Aorta (tissue), 5 donors: Measurements from ENCODE around the gene DUSP9. TPM values are rescaled to one million over a fixed set of nuclear protein-coding genes. Genes with fewer than 3 reads are reported as not detected.

Experiments used
- ATAC-seq: fragments of 200-7000 bp; cut with Tn5 transposase; one replicate; pipeline ENCODE4 v1.9.1; 2022; ENCODE audit warnings: moderate library complexity; ENCODE audit not compliant: low FRiP score
- DNase-seq, 2 donors: peaks; one replicate each; pipeline ENCODE4 v3.0.0-alpha.2; 2020
- H3K27ac ChIP-seq, 2 donors: one replicate each; pipeline ENCODE4 v1.5.1; 2013; ENCODE audit warnings: low read length in 2 of 2, mild to moderate bottlenecking in 2 of 2, moderate library complexity in 2 of 2, control low read depth in 1 of 2, inconsistent platforms in 1 of 2, low read depth in 1 of 2
- H3K27me3 ChIP-seq, 2 donors: one replicate each; pipeline ENCODE4 v1.6.1; 2013; ENCODE audit warnings: control low read depth in 1 of 2, low read length in 1 of 2, mild to moderate bottlenecking in 1 of 2, moderate library complexity in 1 of 2; ENCODE audit not compliant: insufficient read depth in 2 of 2, control insufficient read depth in 1 of 2
- H3K36me3 ChIP-seq, 2 donors: one replicate each; pipeline ENCODE4 v1.6.1; 2013; ENCODE audit warnings: control low read depth in 1 of 2, low read length in 1 of 2, mild to moderate bottlenecking in 1 of 2; ENCODE audit not compliant: insufficient read depth in 2 of 2, control insufficient read depth in 1 of 2
- H3K4me1 ChIP-seq, 2 donors: one replicate each; pipeline ENCODE4 v1.6.1; 2013; ENCODE audit warnings: low read length in 2 of 2, control low read depth in 1 of 2, mild to moderate bottlenecking in 1 of 2, moderate library complexity in 1 of 2; ENCODE audit not compliant: insufficient read depth in 2 of 2, control insufficient read depth in 1 of 2
- H3K4me3 ChIP-seq, 2 donors: one replicate each; pipeline ENCODE4 v1.5.1; 2013; ENCODE audit warnings: low read length in 2 of 2, control low read depth in 1 of 2, mild to moderate bottlenecking in 1 of 2
- H3K9me3 ChIP-seq: one replicate; pipeline ENCODE4 v1.6.1; 2013; ENCODE audit warnings: mild to moderate bottlenecking, low read length; ENCODE audit not compliant: control insufficient read depth
- WGBS, 2 donors: extraction: QIAGEN DNeasy Blood & Tissue Kit; methylation state at CpG; one replicate each; pipeline ENCODE4 v1.1.7; 2013; 5-methylcytosine and 5-hydroxymethylcytosine counted together
- intact Hi-C, 2 donors: fragments of 100-400 bp; cut with DNase I; formaldehyde crosslinking; loops; one replicate each; pipeline versions ENCODE4 v1.14.2 to v1.15.0; 2022
- polyA plus RNA-seq, 2 donors: library from polyadenylated mRNA; stranded (reverse); fragments of 200-250 nt; gene quantifications; one replicate each; pipeline ENCODE4 v1.2.3, GENCODE V29; 2013
- total RNA-seq, 2 donors: library from RNA; stranded (reverse); fragmentation: NEBNext Ultra II Directional; extraction: Animal tissue kit (Norgen Biotek cat#: 25700); gene quantifications; one replicate each; pipeline ENCODE4 v1.2.1, GENCODE V29; 2021
- donor health status: healthy with polysubstance abuse.
- donor health status: Bipolar disorder and iron deficiency.
- donor health status: DM: no; HTN: no; CAD: no.
- donor health status: DM: no; HTN: no; CAD: no.
- donor health status: DM: yes; HTN: yes; CAD: no.

DUSP9 gene
- total and polyA plus RNA-seq, 4 donors, result not detected

DNA sequence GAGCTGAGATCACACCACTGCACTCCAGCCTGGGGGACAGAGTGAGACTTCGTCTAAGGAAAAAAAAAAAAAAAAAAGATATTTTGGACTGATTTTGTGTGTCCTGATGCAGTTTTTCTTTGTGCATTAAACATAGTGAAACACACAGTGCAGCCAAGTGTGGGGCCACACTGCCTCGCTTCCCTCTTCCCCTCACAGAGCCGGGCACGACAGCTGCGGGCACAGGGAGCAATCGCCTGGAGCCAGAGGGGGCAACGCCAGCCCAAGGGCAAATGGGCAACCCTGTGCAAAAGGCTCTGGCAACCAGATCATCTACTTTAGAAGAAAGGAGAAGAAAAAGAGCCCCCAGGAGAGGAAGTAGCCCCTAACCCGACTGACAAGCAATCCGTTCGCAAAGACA, 34.6 kb upstream of the DUSP9 start:
- Histone ChIP-seq H3K9me3 (no peaks in the 10 kb centered on the region), H3K27me3 (no peaks in the 10 kb centered on the region), H3K4me3 (no peak overlapping the region), H3K27ac (no peak overlapping the region), H3K36me3 (no peaks in the 10 kb centered on the region), H3K4me1 (no peaks in the 10 kb centered on the region)
- DNase-seq, result no peak
- 74 to 80% methylated on average over 10 of the region's 10 CpGs for WGBS, 2 donors
- intact Hi-C loops, result no loop called here
- ATAC-seq, result no peak

DNA sequence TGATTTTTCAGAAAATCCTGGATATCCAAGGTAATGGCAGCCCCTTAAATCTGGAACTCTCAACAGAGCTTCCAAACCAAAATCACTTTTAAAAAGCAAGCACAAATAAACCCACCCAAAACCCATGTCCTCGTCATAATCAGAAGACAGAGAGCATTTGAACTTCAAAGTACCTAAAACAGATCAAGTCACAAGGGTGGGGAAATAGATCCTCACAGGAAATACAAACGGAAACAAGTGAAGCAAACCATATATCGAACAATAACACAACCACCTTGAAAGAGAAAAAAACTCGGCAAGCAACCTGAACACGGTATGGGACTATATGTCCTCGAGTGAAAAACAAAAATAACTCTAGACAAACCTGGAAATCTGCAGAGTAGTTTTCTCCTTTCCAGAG, 32.2 kb upstream of the DUSP9 start:
- H3K4me3 ChIP-seq, result no peak overlapping the region
- H3K27ac ChIP-seq, result no peak overlapping the region
- H3K36me3 ChIP-seq, result no peaks in the 10 kb centered on the region
- no peaks in the 10 kb centered on the region for H3K9me3 ChIP-seq
- H3K4me1 ChIP-seq, result no peaks in the 10 kb centered on the region
- no peak for ATAC-seq
- WGBS, 2 donors, result 71 to 75% methylated on average over 6 of the region's 6 CpGs
- intact Hi-C loops, result no loop called here
- no peak for DNase-seq
- H3K27me3 ChIP-seq, result no peaks in the 10 kb centered on the region

DNA sequence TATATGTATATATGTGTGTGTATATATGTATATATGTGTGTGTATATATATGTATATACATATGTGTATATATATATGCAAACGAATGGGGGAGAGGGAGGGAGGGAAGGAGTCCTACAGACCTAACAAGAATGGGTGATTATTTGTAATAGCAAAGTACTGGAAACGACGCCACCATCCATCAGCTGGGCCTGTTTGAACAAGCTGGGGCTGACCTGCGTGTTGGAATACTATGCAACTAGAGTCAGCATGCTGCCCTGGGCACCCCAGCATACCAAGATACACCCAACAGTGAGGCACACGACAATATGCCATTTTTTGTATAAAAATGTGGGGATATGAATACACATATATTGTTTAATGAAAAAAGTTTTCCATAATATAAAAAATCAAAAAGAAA, 26.4 kb upstream of the DUSP9 start:
- H3K27me3 ChIP-seq, result no peaks in the 10 kb centered on the region
- no peaks in the 10 kb centered on the region for H3K36me3 ChIP-seq
- no peak for ATAC-seq
- intact Hi-C loops, result no loop called here
- 76 to 84% methylated on average over 5 of the region's 5 CpGs for WGBS, 2 donors
- no peak overlapping the region for H3K27ac ChIP-seq
- no peaks in the 10 kb centered on the region for H3K9me3 ChIP-seq
- DNase-seq, result no peak
- H3K4me3 ChIP-seq, result no peak overlapping the region
- H3K4me1 ChIP-seq, result no peaks in the 10 kb centered on the region

DNA sequence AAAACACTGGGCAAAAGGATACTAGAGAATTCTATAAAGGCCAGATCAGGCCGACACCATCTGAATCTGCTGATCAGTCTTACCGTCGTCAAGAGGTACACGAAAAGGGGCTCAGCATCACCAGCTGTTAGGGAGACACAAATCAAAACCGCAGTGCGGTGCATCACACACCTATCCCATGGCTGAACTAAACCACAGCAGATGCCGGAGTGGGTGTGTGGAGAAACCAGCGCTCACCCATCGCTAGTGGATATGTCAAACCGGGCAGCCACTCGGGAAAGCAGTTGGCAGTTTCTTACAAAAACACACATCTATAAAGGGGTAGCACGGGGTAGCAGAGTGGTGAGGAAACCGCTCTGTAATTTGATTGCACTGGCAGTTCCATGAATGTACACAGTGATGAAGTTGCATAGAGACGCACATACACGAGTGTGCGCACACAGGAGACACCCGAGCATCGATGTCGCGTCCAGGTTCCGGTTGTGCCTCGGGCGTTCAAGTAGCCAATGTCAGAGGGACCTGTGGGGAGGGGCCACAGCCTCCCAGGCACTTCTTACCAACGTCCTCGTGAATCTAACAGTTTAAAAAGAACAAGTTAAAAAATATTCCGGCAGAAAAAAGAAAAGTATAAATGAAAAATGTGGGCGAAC, 24.9 kb upstream of the DUSP9 start:
- Histone ChIP-seq H3K4me3 (no peak overlapping the region), H3K27ac (no peak overlapping the region), H3K9me3 (no peaks in the 10 kb centered on the region), H3K4me1 (no peaks in the 10 kb centered on the region), H3K36me3 (no peaks in the 10 kb centered on the region), H3K27me3 (no peaks in the 10 kb centered on the region)
- WGBS, 2 donors, result 85 to 86% methylated on average over 27 of the region's 27 CpGs
- intact Hi-C loops, result no loop called here
- DNase-seq (peak in 1 of 2 donors; percentile 55), ATAC-seq (no peak)

DNA sequence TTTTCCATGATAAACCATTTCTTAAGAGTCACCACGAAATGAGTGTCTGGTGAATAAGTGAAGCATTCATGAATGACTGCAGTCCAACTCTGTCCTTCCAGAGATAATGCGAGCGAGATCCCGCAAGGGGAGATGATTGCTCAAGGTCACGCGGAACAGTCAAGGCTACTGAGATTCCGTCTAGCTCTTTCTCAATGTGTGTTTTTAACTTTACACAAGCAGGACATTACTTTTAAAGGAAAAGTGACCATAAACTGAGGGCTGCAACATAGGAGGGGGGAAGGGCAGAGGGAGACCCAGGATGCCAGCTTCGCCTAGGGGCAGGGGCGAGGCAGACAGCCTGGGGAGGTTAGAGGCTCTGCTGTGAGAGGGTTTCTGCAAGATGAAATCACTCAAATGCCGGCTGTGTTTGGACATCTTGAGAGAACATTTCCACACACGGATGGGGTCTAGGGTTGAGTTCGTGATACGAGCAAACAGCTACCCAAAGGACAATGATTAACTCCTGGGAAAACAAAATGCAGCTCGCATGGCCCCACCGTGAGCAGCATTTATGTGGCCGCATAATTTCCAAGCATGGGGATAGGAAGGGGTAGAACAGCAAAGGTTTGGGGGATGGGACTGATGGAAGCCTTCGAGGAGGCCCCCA, 24.2 kb upstream of the DUSP9 start:
- WGBS, 2 donors, result 58 to 67% methylated on average over 17 of the region's 17 CpGs
- ATAC-seq (no peak), DNase-seq (no peak)

DNA sequence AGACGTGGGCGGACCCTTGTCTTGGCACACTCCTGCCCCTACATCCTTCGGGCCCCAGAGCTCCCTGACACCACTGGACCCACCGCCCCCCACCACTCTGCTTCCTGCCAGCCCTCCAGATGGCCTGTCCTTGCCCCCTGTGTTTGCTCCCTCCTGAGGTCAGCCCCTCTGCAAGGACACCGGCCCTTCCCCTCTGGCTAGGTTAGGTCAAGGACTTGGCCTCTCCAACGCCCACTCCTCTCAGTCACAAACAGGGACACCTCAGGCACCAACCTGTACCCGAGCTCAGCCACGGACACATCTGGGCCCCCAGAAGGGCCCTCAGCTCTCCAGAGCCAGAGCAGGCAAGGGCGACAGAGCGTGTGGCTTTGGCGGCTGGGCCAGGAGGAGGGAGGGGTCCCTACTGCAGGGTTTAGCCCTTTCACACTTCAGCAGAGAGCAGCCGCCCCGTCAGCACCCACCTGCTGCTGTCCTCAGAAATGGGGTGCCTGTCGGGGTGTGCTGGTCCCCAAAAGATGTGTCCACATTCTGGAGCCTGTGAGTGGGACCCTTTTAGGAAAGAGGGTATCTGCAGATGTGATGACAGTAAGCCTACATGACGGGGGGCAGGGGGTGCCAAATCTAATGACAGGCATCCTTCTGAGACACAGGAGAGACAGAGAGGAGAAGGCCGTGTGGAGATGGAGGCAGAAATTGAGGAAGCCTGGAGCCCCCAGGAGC, 23.5 kb upstream of the DUSP9 start:
- WGBS, 2 donors, result 72 to 74% methylated on average over 16 of the region's 16 CpGs
- no peak overlapping the region for H3K4me3 ChIP-seq
- no peaks in the 10 kb centered on the region for H3K9me3 ChIP-seq
- H3K27me3 ChIP-seq, result no peaks in the 10 kb centered on the region
- ATAC-seq (no peak), DNase-seq (peak in 1 of 2 donors; percentile 60)
- no peaks in the 10 kb centered on the region for H3K4me1 ChIP-seq
- H3K27ac ChIP-seq, result no peak overlapping the region
- H3K36me3 ChIP-seq, result no peaks in the 10 kb centered on the region
- intact Hi-C loops, result no loop called here

More for the DNA sequence above, 24.2 kb upstream of the DUSP9 start:
- H3K9me3 ChIP-seq, result no peaks in the 10 kb centered on the region
- H3K36me3 ChIP-seq, result no peaks in the 10 kb centered on the region
- intact Hi-C loops, result no loop called here
- H3K27ac ChIP-seq, result no peak overlapping the region
- H3K4me1 ChIP-seq, result no peaks in the 10 kb centered on the region
- no peak overlapping the region for H3K4me3 ChIP-seq
- no peaks in the 10 kb centered on the region for H3K27me3 ChIP-seq

DNA sequence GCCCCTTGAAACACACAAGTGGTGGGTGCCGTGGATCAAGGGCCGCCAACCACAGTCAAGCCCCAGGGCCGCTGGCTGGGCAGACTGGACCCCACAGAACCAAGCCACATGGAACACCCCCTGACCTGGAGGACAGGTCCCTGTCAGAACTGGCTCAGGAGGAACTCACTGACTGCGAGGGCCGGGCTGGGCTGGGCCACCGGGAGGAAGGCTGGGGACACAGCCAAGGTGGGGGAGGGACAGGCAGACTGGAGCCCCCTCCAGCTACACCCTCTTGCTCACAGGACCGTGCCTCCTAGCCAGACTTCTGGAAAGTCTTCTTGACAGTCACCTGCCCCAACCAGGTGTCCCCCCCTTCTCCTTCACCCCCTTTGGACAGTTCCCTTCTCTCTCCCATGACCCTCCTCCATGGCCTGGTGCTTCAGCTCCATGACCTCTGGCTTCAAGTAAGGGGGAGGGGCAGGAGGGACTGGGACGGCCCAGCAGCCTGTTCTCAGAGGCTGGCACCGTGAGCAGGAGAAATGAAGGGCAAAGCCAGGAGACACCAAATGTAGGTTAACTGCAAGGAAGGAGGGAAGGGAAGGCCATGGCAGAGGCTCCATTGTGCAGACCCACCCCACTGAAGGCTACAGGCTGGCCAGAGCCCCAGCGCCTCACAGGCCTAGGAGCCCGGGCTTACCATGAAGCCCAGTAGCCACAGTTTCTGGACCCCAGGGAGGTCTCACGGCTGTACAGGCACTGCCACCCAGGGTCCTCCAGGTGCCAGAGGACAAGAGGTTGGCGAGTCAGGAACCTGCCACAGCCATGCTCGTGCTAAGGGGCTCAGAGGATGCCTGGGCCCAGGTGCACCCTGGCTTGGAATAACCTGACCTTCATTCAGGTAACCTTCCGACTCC, 22.6 kb upstream of the DUSP9 start:
- peak; percentile 40 to 51 for DNase-seq
- WGBS, 2 donors, result 83 to 85% methylated on average over 14 to 15 of the region's 15 CpGs
- no peaks in the 10 kb centered on the region for H3K9me3 ChIP-seq
- H3K36me3 ChIP-seq, result no peaks in the 10 kb centered on the region
- H3K4me1 ChIP-seq, result no peaks in the 10 kb centered on the region
- H3K4me3 ChIP-seq, result no peak overlapping the region
- no peak for ATAC-seq
- intact Hi-C loops, result no loop called here
- H3K27me3 ChIP-seq, result no peaks in the 10 kb centered on the region
- no peak overlapping the region for H3K27ac ChIP-seq

DNA sequence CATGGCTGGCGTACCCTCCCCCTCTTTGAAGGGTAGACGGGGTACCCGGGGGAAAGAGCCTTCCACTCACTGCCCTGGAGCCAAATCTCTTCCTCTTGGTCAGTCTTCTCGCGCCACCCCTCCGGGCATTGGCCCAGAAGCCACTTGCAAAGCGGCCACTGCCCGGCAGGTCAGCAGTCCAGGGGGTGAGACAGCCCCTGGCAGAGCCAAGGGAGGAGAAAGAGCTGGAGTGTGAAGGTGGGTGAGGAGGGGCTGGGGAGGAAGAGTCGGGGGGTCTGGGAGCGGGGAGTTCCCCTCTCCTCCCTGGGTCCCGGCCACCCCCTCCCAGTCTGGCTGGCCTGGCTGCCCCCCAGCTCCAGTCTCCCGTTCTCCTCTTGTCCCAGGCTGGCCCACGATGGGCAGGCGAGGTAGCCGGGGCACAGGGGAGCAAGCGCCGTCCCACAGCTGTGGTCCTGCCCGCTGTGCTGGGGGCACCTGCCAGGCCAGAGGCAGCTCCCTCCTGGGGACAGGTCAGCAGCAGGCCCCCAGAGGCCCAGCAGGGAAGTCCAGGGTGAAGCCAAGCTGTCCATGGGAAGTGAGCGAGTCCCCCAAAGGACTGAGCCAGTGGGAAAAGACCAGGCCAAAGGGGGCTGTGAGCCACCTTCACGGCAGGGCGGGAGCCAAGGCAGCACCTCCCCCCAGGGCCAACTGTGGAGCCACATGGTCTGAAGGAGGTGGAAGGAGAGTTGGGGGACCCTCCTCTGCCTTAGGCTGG, 21.6 kb upstream of the DUSP9 start:
- H3K27me3 ChIP-seq, result no peaks in the 10 kb centered on the region
- H3K9me3 ChIP-seq, result no peaks in the 10 kb centered on the region
- intact Hi-C loops, result no loop called here
- no peak overlapping the region for H3K4me3 ChIP-seq
- DNase-seq, result peak in 1 of 2 donors; percentile 49
- H3K27ac ChIP-seq, result no peak overlapping the region
- ATAC-seq, result no peak
- H3K36me3 ChIP-seq, result no peaks in the 10 kb centered on the region
- H3K4me1 ChIP-seq, result no peaks in the 10 kb centered on the region
- WGBS, 2 donors, result 85 to 91% methylated on average over 15 to 21 of the region's 21 CpGs
